Parathyroid adenoma (tissue), 2 donors: Measurements from ENCODE around the gene GOLGA8B.

Experiments used
- H2AFZ ChIP-seq: fragments of 300-600 bp; sonication (generic); one replicate; pipeline ENCODE4 v1.7.0; 2017; ENCODE audit warnings: antibody characterized with exemption, mild to moderate bottlenecking
- H3K27ac ChIP-seq: fragments of 300-600 bp; sonication (generic); one replicate; pipeline ENCODE4 v1.7.0; 2017
- H3K27me3 ChIP-seq: fragments of 300-600 bp; sonication (generic); one replicate; pipeline ENCODE4 v1.7.0; 2017; ENCODE audit warnings: low read length; ENCODE audit not compliant: control insufficient read depth, insufficient read depth
- H3K36me3 ChIP-seq: fragments of 300-600 bp; sonication (generic); one replicate; pipeline ENCODE4 v1.7.0; 2017; ENCODE audit warnings: low read length; ENCODE audit not compliant: control insufficient read depth, insufficient read depth
- H3K4me1 ChIP-seq: fragments of 300-600 bp; sonication (generic); one replicate; pipeline ENCODE4 v1.7.0; 2017; ENCODE audit warnings: control low read depth
- H3K4me2 ChIP-seq: fragments of 300-600 bp; sonication (generic); one replicate; pipeline ENCODE4 v1.7.0; 2017; ENCODE audit warnings: low read length
- H3K4me3 ChIP-seq: fragments of 300-600 bp; sonication (generic); one replicate; pipeline ENCODE4 v1.7.0; 2017; ENCODE audit warnings: low read depth, low read length
- H3K79me2 ChIP-seq: fragments of 300-600 bp; sonication (generic); one replicate; pipeline ENCODE4 v1.7.0; 2017; ENCODE audit warnings: control low read depth
- H3K9ac ChIP-seq: fragments of 300-600 bp; sonication (generic); one replicate; pipeline ENCODE4 v1.7.0; 2017; ENCODE audit warnings: mild to moderate bottlenecking
- H3K9me3 ChIP-seq: fragments of 300-600 bp; sonication (generic); one replicate; pipeline ENCODE4 v1.7.0; 2017; ENCODE audit warnings: low read length; ENCODE audit not compliant: control insufficient read depth
- TF ChIP-seq, protein P1 (sequence below): fragments of 300-600 bp; sonication (generic); IDR thresholded peaks from one replicate; pipeline ENCODE4 v1.7.0; 2017; ENCODE audit warnings: antibody characterized with exemption, mild to moderate bottlenecking
- donor health status: primary hyperparathyroidism.

GOLGA8B gene

DNA sequence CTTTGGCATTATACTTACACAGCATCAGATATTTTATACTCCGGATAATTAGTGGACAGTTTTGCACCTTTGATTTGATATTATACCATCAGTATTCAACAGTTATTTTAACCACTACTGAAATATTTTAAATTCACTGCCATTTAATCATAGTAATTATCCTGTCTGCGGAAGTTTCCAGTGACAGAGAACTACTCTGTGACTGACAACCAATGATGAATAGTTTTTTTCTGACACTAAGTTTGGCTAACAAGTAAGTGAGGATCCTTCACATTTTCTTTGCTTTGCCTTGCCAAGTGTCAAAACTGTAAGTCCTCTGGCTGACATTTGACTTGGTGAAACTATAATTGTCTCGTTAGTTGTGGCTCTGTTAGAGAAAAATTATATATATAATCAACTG is 30.5 kb upstream of the GOLGA8B start:
- Histone ChIP-seq H3K4me2 (no peak overlapping the region), H3K4me3 (no peak overlapping the region), H3K79me2 (no peaks in the 10 kb centered on the region), H3K36me3 (no peaks in the 10 kb centered on the region), H2AFZ (no peak overlapping the region), H3K27me3 (no peaks in the 10 kb centered on the region), H3K27ac (no peak overlapping the region), H3K4me1 (no peaks in the 10 kb centered on the region), H3K9ac (no peak overlapping the region), H3K9me3 (no peaks in the 10 kb centered on the region)
- TF ChIP-seq, protein P1, sequence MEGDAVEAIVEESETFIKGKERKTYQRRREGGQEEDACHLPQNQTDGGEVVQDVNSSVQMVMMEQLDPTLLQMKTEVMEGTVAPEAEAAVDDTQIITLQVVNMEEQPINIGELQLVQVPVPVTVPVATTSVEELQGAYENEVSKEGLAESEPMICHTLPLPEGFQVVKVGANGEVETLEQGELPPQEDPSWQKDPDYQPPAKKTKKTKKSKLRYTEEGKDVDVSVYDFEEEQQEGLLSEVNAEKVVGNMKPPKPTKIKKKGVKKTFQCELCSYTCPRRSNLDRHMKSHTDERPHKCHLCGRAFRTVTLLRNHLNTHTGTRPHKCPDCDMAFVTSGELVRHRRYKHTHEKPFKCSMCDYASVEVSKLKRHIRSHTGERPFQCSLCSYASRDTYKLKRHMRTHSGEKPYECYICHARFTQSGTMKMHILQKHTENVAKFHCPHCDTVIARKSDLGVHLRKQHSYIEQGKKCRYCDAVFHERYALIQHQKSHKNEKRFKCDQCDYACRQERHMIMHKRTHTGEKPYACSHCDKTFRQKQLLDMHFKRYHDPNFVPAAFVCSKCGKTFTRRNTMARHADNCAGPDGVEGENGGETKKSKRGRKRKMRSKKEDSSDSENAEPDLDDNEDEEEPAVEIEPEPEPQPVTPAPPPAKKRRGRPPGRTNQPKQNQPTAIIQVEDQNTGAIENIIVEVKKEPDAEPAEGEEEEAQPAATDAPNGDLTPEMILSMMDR: no peak

DNA sequence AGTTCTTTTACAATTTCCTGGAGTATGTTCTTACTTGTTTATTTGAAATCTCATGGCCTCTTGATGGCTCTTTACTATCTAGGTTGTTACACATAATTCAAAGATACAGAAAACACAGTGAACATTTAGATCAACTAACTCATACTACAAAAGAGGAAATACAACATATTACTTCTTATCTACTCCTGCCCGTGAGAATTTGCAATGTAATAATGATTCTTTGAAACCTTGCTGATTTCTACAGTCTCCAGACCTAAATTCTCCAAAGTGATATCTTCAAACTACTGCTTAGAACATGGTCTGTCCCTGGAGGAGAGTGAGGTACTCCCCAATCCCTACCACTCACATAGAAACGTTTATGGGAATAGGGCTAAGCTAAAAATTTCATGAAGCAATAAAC is 29.9 kb upstream of the GOLGA8B start:
- Histone ChIP-seq H3K27me3 (no peaks in the 10 kb centered on the region), H3K9me3 (no peaks in the 10 kb centered on the region), H3K79me2 (no peaks in the 10 kb centered on the region), H3K27ac (no peak overlapping the region), H3K4me2 (no peak overlapping the region), H2AFZ (no peak overlapping the region), H3K4me3 (no peak overlapping the region), H3K9ac (no peak overlapping the region), H3K4me1 (no peaks in the 10 kb centered on the region), H3K36me3 (no peaks in the 10 kb centered on the region)
- TF ChIP-seq, protein P1: no peak

DNA sequence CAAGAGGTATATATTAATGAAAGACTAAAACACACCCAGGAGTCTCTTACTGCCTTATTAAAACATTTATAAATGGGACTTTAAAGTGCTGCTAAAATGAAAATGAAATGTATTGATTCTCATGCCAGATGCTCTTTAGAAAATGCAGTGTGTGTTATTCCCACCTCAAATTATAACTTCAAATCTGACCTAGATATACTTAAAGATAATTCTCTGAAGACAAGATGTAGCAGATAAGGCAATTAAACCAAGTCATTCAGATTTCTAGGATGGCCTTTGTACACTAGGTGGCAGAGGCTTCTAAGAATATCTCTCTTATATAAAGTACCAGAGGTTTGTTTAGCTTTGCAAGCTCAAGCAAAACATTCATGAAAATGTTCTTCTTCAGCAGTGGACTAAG is 26.9 kb upstream of the GOLGA8B start:
- TF ChIP-seq, protein P1: no peak
- no peak overlapping the region for H3K4me3 ChIP-seq
- no peaks in the 10 kb centered on the region for H3K36me3 ChIP-seq
- no peak overlapping the region for H3K4me2 ChIP-seq
- H3K27me3 ChIP-seq: no peaks in the 10 kb centered on the region
- no peaks in the 10 kb centered on the region for H3K9me3 ChIP-seq
- no peak overlapping the region for H2AFZ ChIP-seq
- H3K79me2 ChIP-seq: no peaks in the 10 kb centered on the region
- H3K9ac ChIP-seq: no peak overlapping the region
- no peaks in the 10 kb centered on the region for H3K4me1 ChIP-seq
- no peak overlapping the region for H3K27ac ChIP-seq

DNA sequence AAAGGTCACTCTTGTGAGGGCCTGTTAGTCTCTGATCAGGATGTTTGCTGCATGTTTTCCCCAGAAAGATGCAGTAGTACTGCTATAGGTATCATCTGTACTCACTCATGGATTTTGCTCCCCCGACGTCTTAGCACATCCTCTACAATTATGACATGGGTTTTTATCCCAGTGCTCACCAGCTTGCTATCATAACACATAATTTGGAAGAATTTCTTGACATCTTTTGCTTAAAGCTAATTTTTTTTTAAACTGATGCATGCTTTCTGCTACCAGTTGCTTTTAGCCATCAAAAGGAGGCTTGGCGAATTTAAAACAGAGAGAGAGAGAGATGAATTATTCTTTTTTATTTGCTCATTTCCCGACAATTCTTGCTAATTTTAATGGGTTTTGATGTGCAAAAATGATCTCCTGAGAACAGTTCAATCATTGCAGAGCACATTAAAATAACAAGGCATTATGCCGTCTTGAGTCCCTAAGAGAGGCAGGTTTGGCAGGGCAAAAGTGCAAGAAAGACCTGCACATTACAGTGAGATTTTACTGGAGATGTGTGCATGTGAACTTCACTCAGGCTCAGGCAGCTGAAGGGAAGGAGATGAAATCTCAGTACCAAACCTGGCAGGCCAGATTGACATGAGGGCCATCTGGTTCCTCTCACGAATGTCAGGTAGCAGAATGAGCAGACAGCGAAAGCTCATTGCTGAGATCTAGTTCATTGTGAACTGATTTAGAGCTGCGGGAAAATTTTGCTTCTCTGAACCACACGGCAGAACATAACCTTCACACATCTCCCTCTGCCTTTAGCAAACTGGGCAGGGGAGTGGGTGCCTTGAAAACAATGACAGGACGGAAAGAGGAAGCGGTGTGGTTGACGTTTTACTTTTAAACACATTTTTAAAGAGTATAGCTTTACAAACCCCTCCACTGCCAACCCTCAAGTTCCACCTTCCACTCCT is 25.9 kb upstream of the GOLGA8B start:
- Histone ChIP-seq H3K4me3 (no peak overlapping the region), H3K9me3 (no peaks in the 10 kb centered on the region)

More for the DNA sequence above, 25.9 kb upstream of the GOLGA8B start:
- H3K79me2 ChIP-seq: no peaks in the 10 kb centered on the region
- H3K27ac ChIP-seq: no peak overlapping the region
- H3K27me3 ChIP-seq: no peaks in the 10 kb centered on the region
- no peaks in the 10 kb centered on the region for H3K4me1 ChIP-seq
- H3K4me2 ChIP-seq: no peak overlapping the region
- no peak overlapping the region for H3K9ac ChIP-seq
- H3K36me3 ChIP-seq: no peaks in the 10 kb centered on the region
- TF ChIP-seq, protein P1: no peak
- H2AFZ ChIP-seq: no peak overlapping the region
